Panc1 (cell line): Measurements from ENCODE around the gene FHIT.

Experiments
- CTCF ChIP-seq: fragments of 450-650 bp; IDR thresholded peaks from 2 replicates; pipeline ENCODE4 v1.5.1; 2017; ENCODE audit warnings: mild to moderate bottlenecking
- POLR2AphosphoS5 ChIP-seq: IDR thresholded peaks from 2 replicates; pipeline ENCODE4 v1.6.1; 2012; ENCODE audit warnings: mild to moderate bottlenecking, low read depth, low read length, moderate library complexity
- SIN3A ChIP-seq: IDR thresholded peaks from 2 replicates; pipeline ENCODE4 v1.6.1; 2012; ENCODE audit warnings: low read depth, mild to moderate bottlenecking, low read length, moderate library complexity, borderline replicate concordance; ENCODE audit not compliant: insufficient read depth
- TCF7L2 ChIP-seq: IDR thresholded peaks from 2 replicates; pipeline ENCODE4 v1.6.1; 2011; ENCODE audit warnings: mild to moderate bottlenecking, low read depth, low read length, inconsistent platforms

- TF ChIP-seq SIN3A: no peak
- TF ChIP-seq CTCF: no peak
- TF ChIP-seq POLR2AphosphoS5: no peak
- no peak for TF ChIP-seq TCF7L2
Observed at GRCh38 chr3:61192222-61192621, 59.0 kb downstream of the FHIT start.
